ENCODE results near the gene EPHB1. TPM values are rescaled to one million over a fixed set of nuclear protein-coding genes. Genes with fewer than 3 reads are reported as not detected.

Gene EPHB1
- total RNA-seq, 4 donors from 2014 or later: 0.16 to 1.5 (median 0.59) TPM

DNA sequence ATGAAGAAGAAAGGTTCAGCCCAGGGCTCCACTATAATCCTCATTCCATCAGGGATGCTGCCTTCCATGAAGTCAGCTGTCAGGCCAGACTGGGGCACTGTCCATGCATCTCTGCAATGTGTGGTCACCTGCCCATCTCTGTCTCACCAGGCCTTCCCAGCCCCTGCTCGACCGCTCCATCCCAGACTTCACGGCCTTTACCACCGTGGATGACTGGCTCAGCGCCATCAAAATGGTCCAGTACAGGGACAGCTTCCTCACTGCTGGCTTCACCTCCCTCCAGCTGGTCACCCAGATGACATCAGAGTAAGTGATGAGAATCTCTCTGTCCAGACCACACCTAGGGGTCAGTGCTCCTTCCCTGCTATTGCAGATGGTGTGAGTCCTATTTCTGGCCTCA lies 454.1 kb downstream of the EPHB1 start:
- TF ChIP-seq, protein P1, sequence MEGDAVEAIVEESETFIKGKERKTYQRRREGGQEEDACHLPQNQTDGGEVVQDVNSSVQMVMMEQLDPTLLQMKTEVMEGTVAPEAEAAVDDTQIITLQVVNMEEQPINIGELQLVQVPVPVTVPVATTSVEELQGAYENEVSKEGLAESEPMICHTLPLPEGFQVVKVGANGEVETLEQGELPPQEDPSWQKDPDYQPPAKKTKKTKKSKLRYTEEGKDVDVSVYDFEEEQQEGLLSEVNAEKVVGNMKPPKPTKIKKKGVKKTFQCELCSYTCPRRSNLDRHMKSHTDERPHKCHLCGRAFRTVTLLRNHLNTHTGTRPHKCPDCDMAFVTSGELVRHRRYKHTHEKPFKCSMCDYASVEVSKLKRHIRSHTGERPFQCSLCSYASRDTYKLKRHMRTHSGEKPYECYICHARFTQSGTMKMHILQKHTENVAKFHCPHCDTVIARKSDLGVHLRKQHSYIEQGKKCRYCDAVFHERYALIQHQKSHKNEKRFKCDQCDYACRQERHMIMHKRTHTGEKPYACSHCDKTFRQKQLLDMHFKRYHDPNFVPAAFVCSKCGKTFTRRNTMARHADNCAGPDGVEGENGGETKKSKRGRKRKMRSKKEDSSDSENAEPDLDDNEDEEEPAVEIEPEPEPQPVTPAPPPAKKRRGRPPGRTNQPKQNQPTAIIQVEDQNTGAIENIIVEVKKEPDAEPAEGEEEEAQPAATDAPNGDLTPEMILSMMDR (IDR thresholded peaks at IDR 0.05; ENCODE audit: low read depth): no peak

DNA sequence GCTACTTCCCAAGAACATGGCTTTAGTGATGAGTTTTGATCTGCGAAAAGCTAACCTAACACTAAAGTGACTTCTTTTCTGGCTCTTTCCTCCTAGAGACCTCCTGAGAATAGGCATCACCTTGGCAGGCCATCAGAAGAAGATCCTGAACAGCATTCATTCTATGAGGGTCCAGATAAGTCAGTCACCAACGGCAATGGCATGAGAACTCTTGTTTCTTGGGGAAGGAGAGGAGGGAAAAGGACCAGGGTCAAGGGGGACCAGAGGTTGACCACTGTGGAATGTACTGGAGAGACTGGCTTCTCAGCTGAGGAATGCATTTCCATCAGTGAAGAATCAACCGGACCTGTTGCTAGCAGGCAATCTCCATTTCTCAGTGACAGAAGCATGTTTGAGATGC lies 463.9 kb downstream of the EPHB1 start:
- TF ChIP-seq, protein P1 (IDR thresholded peaks at IDR 0.05; ENCODE audit: low read depth): no peak

DNA sequence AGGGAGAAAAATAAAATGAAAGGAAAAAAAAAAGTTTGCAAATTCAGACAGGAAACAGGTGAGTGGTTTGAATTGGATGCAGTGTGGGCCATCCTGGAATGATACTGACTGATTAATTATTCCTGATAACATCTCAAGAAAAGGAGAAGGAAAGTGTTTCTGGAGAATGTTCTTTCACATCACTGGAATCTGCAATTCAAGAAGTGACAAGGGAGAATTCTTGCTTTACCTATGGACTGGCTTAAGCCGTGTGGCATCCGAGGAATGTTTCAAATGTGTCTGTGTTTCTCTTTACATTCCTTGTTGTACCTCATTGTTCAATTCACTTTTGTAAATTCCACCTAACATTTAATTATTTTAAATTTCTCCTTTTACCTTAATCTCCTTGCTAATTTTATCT lies 465.0 kb downstream of the EPHB1 start:
- TF ChIP-seq, protein P1 (IDR thresholded peaks at IDR 0.05; ENCODE audit: low read depth): no peak

DNA sequence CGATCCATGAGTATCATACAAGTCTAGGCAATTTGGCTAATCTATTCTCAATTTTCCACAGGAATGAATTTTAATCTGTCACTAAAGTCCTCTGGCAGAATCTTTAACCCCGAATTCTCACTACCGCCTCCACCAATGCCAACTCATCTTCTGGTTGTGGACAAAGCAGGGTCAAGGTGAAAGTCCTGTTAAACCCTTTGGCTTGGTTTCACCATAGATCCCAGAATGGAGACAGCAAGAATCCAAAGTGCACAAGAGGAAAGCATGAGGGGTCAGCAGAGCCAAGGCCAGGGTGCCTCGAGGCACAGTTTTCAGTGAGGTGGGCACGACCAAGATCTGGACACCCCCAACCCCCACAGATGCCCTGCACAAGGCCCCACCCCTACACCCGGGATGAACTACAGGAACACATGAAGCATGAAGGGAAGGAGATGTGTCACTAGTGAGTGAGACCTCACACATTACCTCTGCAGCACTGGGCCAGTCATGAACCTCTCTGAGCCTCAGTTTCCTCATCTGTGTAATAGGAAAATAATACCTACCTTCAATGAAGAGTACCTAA lies 466.2 kb downstream of the EPHB1 start:
- TF ChIP-seq, protein P1 (IDR thresholded peaks at IDR 0.05; ENCODE audit: low read depth): no peak

DNA sequence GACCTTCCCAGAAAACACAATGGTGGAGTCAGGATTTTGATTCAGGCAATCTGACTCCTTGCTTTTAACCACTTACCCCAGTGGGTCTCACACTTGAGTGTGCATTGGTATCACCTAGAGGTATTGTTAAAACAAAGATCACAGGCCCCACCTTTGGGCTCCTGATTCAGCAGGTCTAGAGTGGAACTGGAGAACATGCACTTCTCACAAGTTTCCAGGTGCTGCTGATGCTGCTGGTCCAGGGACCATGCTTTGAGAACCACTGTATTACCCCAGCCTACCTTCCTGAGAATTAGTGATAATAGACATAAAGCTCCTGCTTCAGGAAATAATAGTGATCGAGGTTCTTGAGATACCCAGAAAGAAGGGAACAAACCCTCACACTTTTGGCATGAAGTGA lies 466.9 kb downstream of the EPHB1 start:
- TF ChIP-seq, protein P1 (IDR thresholded peaks at IDR 0.05; ENCODE audit: low read depth): no peak

DNA sequence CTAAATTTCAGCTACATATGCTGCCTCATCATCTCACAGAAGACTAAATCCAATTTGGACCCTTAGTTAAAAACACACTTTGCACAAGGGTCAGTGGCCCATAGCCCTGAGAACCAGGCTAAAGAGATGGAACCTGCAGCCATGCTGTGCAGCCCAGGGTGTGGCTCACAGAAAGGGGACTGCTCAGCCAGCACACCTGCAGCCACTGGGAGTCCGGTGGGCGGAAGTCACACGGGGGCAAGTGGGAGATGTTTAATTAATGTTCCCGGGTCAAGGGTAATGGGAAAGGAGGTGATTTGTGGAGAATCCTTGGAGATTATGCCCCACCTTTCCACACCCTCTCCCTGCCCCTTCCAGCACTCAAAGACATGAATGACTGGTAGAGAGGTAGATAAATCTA lies 467.4 kb downstream of the EPHB1 start:
- TF ChIP-seq, protein P1 (IDR thresholded peaks at IDR 0.05; ENCODE audit: low read depth): no peak

DNA sequence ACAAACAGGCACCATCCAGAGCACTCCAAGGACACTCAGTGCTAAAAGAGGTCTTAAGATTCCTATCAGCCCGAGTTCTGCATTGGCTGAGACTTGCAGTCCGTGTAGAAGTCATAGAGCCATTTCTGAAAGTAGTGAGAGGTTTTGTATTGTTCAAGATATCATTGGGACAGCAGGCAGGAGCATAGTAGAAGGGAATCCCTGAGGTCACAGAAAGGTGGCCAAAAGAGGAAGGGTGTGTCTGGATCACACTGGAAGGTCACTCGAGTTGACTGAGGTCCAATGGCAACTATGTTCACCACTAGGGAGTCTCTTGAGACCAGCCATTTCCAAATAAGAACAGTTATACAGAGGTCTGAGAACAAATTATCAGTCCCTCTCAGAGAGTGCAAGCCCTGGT lies 468.3 kb downstream of the EPHB1 start:
- TF ChIP-seq, protein P1 (IDR thresholded peaks at IDR 0.05; ENCODE audit: low read depth): no peak

Measured in subcutaneous adipose tissue (tissue), 4 donors.